SK-N-SH treated with all-trans-retinoic acid at 6 μM for 48 hours (cell line): ENCODE results near the gene PHF21B.

Source experiments
- ATAC-seq: fragments of 200-7000 bp; cut with Tn5 transposase; 3 replicates; pipeline ENCODE4 v1.9.1; 2020; ENCODE audit warnings: mild to moderate bottlenecking, moderate library complexity
- ARNTL ChIP-seq: fragments of 450-650 bp; formaldehyde crosslinking; IDR thresholded peaks from 2 replicates; pipeline ENCODE4 v1.5.0; 2020; ENCODE audit warnings: low read depth, mild to moderate bottlenecking, moderate library complexity, borderline replicate concordance
- BACH2 ChIP-seq: fragments of 250-450 bp; sonication (Bioruptor Pico); IDR thresholded peaks from 2 replicates; pipeline ENCODE4 v1.9.0; 2021; ENCODE audit warnings: mild to moderate bottlenecking, borderline replicate concordance
- CSDC2 ChIP-seq: fragments of 250-450 bp; sonication (Bioruptor Pico); IDR thresholded peaks from 2 replicates; pipeline ENCODE4 v1.5.0; 2020; ENCODE audit warnings: mild to moderate bottlenecking, moderate library complexity
- ESRRG ChIP-seq: fragments of 250-450 bp; sonication (Bioruptor Pico); IDR thresholded peaks from 2 replicates; pipeline ENCODE4 v1.6.1; 2021; ENCODE audit warnings: mild to moderate bottlenecking
- GLIS3 ChIP-seq: fragments of 250-450 bp; sonication (Bioruptor Pico); IDR thresholded peaks from 2 replicates; pipeline ENCODE4 v1.5.0; 2020; ENCODE audit warnings: mild to moderate bottlenecking, moderate library complexity
- ISL1 ChIP-seq: fragments of 250-450 bp; sonication (Bioruptor Pico); IDR thresholded peaks from 2 replicates; pipeline ENCODE4 v2.1.2; 2022; ENCODE audit warnings: mild to moderate bottlenecking, moderate library complexity
- PPARA ChIP-seq: fragments of 250-450 bp; sonication (Bioruptor Pico); IDR thresholded peaks from 2 replicates; pipeline ENCODE4 v1.5.0; 2020; ENCODE audit warnings: mild to moderate bottlenecking, borderline replicate concordance
- RARB ChIP-seq: fragments of 250-450 bp; sonication (Bioruptor Pico); IDR thresholded peaks from 2 replicates; pipeline ENCODE4 v1.8.0; 2021; ENCODE audit warnings: mild to moderate bottlenecking, moderate library complexity
- TCF4 ChIP-seq: fragments of 250-450 bp; sonication (Bioruptor Pico); IDR thresholded peaks from 2 replicates; pipeline ENCODE4 v1.8.0; 2021; ENCODE audit warnings: mild to moderate bottlenecking, moderate library complexity, borderline replicate concordance
- ZC3H10 ChIP-seq: fragments of 250-450 bp; sonication (Bioruptor Pico); IDR thresholded peaks from 2 replicates; pipeline ENCODE4 v1.5.1; 2021; ENCODE audit warnings: mild to moderate bottlenecking, moderate library complexity
- ZFP3 ChIP-seq: fragments of 250-450 bp; sonication (Bioruptor Pico); IDR thresholded peaks from 2 replicates; pipeline ENCODE4 v1.5.0; 2020; ENCODE audit warnings: mild to moderate bottlenecking, moderate library complexity
- ZFP30 ChIP-seq: fragments of 450-650 bp; formaldehyde crosslinking; IDR thresholded peaks from 2 replicates; pipeline ENCODE4 v1.5.0; 2022; ENCODE audit warnings: mild to moderate bottlenecking, moderate library complexity
- ZNF565 ChIP-seq: fragments of 450-650 bp; formaldehyde crosslinking; conservative IDR thresholded peaks from 2 replicates; pipeline ENCODE4 v1.5.0; 2020; ENCODE audit warnings: low read depth, mild to moderate bottlenecking, moderate library complexity
- ZNF70 ChIP-seq: fragments of 450-650 bp; formaldehyde crosslinking; IDR thresholded peaks from 2 replicates; pipeline ENCODE4 v1.5.0; 2020; ENCODE audit warnings: mild to moderate bottlenecking, moderate library complexity
- ZNF8 ChIP-seq: fragments of 450-650 bp; formaldehyde crosslinking; IDR thresholded peaks from 2 replicates; pipeline ENCODE4 v1.5.0; 2020; ENCODE audit warnings: mild to moderate bottlenecking, moderate library complexity
- TF ChIP-seq, protein P1 (sequence below): fragments of 250-450 bp; sonication (Bioruptor Pico); IDR thresholded peaks from 2 replicates; pipeline ENCODE4 v1.8.0; 2021; ENCODE audit warnings: low read depth, mild to moderate bottlenecking, moderate library complexity, borderline replicate concordance
- TF ChIP-seq, protein P2 (sequence below): fragments of 250-450 bp; sonication (Bioruptor Pico); IDR thresholded peaks from 2 replicates; pipeline ENCODE4 v1.5.1; 2021; ENCODE audit warnings: mild to moderate bottlenecking, moderate library complexity
- TF ChIP-seq, protein P3 (sequence below): fragments of 250-450 bp; sonication (Bioruptor Pico); IDR thresholded peaks from 2 replicates; pipeline ENCODE4 v1.5.0; 2020; ENCODE audit warnings: mild to moderate bottlenecking, moderate library complexity
- TF ChIP-seq, protein P4 (sequence below): fragments of 250-450 bp; sonication (Bioruptor Pico); IDR thresholded peaks from 2 replicates; pipeline ENCODE4 v1.5.1; 2020; ENCODE audit warnings: low read depth, mild to moderate bottlenecking, moderate library complexity

The PHF21B gene

DNA sequence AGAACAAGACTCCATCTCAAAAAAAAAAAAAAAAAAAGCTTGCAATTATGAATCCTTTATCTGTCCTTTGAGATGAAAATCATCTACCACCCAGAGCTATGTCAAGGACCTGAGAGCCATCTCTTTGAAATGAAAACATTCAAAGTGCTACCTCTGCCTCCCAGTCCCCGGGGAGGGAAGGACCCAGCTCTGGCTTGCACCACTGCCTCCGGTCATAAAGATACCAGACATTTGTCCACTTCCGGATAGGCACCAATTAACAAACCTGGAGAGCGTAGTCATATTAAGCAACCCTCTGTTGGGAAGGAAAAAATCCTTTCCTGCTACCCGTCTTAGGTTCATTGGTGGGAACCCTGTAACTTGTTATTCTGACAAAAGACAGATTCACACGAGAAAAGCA is 158.9 kb downstream of the PHF21B start (continued):
- TF ChIP-seq, protein P1, sequence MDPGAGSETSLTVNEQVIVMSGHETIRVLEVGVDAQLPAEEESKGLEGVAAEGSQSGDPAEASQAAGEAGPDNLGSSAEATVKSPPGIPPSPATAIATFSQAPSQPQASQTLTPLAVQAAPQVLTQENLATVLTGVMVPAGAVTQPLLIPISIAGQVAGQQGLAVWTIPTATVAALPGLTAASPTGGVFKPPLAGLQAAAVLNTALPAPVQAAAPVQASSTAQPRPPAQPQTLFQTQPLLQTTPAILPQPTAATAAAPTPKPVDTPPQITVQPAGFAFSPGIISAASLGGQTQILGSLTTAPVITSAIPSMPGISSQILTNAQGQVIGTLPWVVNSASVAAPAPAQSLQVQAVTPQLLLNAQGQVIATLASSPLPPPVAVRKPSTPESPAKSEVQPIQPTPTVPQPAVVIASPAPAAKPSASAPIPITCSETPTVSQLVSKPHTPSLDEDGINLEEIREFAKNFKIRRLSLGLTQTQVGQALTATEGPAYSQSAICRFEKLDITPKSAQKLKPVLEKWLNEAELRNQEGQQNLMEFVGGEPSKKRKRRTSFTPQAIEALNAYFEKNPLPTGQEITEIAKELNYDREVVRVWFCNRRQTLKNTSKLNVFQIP (CRISPR knock-in tag) = no peak
- TF ChIP-seq ZNF565 (no peak), ZNF8 (no peak), ISL1 (no peak), PPARA (CRISPR knock-in tag) (no peak)
- TF ChIP-seq, protein P2, sequence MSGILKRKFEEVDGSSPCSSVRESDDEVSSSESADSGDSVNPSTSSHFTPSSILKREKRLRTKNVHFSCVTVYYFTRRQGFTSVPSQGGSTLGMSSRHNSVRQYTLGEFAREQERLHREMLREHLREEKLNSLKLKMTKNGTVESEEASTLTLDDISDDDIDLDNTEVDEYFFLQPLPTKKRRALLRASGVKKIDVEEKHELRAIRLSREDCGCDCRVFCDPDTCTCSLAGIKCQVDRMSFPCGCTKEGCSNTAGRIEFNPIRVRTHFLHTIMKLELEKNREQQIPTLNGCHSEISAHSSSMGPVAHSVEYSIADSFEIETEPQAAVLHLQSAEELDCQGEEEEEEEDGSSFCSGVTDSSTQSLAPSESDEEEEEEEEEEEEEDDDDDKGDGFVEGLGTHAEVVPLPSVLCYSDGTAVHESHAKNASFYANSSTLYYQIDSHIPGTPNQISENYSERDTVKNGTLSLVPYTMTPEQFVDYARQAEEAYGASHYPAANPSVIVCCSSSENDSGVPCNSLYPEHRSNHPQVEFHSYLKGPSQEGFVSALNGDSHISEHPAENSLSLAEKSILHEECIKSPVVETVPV (CRISPR knock-in tag) = no peak

DNA sequence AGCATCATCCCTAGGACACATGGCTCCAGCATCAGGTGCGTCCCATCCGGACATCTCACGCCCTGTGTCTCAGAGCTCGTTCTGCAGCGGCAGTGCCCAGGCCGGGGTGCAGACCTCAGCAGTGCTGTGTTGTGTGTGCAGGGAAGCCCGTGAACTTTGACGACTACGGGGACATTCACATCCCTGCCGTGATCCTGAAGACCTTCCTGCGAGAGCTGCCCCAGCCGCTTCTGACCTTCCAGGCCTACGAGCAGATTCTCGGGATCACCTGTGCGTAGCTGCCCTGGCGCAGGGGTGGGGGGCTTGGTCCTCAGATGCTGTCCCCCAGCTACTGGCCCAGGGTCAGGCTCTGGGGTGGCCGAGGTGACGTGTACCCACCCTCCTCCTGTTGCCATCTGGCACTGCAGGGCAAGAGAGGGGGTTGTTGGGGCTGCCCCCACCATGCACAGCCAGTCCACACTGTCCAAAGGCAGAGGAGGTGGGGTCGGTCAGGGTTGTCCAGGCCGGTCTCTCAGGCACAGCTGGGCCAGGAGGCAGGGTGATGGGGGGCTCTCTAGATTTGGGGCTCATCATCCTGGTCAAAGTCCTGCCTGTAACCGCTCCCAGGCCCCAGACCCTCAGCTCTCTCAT is 160.9 kb downstream of the PHF21B start:
- TF ChIP-seq CSDC2 (CRISPR knock-in tag) = no peak
- TF ChIP-seq TCF4 (CRISPR knock-in tag) = no peak

DNA sequence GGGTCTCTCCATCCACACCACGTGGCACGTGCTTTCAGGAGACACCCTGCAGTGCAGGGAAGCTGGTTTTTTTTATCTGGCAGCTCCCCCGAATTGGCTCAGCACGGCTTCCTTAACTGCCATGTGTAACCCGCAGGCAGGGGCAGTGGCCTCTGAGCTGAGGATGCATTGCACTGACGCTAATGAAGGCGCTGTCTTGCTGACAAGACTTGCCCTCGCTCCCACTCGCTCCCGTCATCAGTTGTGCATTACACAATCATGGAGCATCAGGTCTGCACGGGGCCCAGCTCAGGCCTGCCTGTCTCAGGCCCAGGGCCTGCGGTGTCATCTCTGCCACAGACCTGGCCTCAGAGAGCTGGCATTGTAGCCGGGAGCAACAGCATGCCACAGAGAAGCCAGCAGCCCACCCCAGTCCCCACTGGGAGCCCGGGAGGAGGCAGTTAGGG is 161.5 kb downstream of the PHF21B start:
- no peak for ATAC-seq
- no peak for TF ChIP-seq ZFP30
- no peak for TF ChIP-seq ZNF8
- TF ChIP-seq, protein P3, sequence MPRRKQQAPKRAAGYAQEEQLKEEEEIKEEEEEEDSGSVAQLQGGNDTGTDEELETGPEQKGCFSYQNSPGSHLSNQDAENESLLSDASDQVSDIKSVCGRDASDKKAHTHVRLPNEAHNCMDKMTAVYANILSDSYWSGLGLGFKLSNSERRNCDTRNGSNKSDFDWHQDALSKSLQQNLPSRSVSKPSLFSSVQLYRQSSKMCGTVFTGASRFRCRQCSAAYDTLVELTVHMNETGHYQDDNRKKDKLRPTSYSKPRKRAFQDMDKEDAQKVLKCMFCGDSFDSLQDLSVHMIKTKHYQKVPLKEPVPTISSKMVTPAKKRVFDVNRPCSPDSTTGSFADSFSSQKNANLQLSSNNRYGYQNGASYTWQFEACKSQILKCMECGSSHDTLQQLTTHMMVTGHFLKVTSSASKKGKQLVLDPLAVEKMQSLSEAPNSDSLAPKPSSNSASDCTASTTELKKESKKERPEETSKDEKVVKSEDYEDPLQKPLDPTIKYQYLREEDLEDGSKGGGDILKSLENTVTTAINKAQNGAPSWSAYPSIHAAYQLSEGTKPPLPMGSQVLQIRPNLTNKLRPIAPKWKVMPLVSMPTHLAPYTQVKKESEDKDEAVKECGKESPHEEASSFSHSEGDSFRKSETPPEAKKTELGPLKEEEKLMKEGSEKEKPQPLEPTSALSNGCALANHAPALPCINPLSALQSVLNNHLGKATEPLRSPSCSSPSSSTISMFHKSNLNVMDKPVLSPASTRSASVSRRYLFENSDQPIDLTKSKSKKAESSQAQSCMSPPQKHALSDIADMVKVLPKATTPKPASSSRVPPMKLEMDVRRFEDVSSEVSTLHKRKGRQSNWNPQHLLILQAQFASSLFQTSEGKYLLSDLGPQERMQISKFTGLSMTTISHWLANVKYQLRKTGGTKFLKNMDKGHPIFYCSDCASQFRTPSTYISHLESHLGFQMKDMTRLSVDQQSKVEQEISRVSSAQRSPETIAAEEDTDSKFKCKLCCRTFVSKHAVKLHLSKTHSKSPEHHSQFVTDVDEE (CRISPR knock-in tag) = no peak
- no peak for TF ChIP-seq GLIS3 (CRISPR knock-in tag)
- TF ChIP-seq, protein P1 (CRISPR knock-in tag) = no peak

More for the DNA sequence above, 160.9 kb downstream of the PHF21B start:
- no peak for ATAC-seq

DNA sequence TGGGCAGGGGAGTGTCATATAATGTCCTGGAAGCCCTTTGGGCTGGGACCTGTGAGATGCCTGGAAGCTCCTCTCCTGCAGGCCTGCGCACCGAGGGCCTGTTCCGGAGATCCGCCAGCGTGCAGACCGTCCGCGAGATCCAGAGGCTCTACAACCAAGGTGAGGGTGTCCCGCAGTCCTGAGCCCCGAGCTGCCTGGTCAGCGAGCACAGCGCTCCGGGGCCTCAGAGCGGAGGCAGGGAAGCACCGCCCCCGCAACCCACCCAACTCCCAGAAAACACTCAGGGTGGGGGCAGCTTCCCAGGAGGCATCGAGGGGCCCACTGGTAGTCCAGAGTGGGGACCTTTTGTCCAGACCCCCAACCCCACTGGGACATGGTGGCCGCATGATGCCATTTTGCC is 161.9 kb downstream of the PHF21B start:
- no peak for TF ChIP-seq ESRRG
- TF ChIP-seq ZNF565 = no peak
- no peak for TF ChIP-seq RARB (CRISPR knock-in tag)
- TF ChIP-seq ZNF70 (CRISPR knock-in tag) = no peak
- TF ChIP-seq ZNF8 = no peak
- TF ChIP-seq ARNTL (CRISPR knock-in tag) = no peak
- TF ChIP-seq, protein P2 (CRISPR knock-in tag) = no peak
- no peak for TF ChIP-seq TCF4 (CRISPR knock-in tag)
- TF ChIP-seq ISL1 = no peak
- TF ChIP-seq BACH2 = no peak

DNA sequence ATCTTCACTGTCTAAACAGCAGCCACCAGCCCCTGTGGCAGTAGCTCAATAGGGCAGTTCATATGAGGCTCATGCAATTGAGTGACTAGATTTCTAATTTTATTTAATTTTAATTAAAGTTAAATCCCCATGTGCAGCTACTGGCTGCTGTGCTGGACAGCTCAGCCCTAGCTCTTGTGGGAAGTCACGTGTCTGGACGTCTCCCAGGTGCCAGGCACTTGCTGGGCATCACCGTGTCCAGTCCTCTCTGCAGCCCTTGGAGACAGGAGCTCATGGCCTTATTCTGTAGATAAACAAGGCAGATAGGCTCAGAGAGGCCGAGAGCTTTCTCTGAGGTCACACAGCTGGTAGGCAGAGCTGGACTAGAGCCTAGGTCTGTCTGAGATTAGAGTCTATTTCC is 162.4 kb downstream of the PHF21B start:
- ATAC-seq = no peak
- TF ChIP-seq ZNF70 (CRISPR knock-in tag) = no peak
- TF ChIP-seq, protein P4, sequence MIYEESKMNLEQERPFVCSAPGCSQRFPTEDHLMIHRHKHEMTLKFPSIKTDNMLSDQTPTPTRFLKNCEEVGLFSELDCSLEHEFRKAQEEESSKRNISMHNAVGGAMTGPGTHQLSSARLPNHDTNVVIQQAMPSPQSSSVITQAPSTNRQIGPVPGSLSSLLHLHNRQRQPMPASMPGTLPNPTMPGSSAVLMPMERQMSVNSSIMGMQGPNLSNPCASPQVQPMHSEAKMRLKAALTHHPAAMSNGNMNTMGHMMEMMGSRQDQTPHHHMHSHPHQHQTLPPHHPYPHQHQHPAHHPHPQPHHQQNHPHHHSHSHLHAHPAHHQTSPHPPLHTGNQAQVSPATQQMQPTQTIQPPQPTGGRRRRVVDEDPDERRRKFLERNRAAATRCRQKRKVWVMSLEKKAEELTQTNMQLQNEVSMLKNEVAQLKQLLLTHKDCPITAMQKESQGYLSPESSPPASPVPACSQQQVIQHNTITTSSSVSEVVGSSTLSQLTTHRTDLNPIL (CRISPR knock-in tag) = no peak
- TF ChIP-seq ESRRG = no peak
- TF ChIP-seq ISL1 = no peak
- no peak for TF ChIP-seq ARNTL (CRISPR knock-in tag)
- no peak for TF ChIP-seq RARB (CRISPR knock-in tag)
- no peak for TF ChIP-seq ZFP30
- TF ChIP-seq ZC3H10 (CRISPR knock-in tag) = no peak
- no peak for TF ChIP-seq ZFP3

More for the DNA sequence above, 161.9 kb downstream of the PHF21B start:
- ATAC-seq = no peak
